Measurements from ENCODE around the gene CLSTN3. TPM values are rescaled to one million over a fixed set of nuclear protein-coding genes. Genes with fewer than 3 reads are reported as not detected.

Gene CLSTN3
- polyA plus RNA-seq, 1 of the 3 experiments (the other 2 are of a cell fraction), result 12.7 TPM

DNA sequence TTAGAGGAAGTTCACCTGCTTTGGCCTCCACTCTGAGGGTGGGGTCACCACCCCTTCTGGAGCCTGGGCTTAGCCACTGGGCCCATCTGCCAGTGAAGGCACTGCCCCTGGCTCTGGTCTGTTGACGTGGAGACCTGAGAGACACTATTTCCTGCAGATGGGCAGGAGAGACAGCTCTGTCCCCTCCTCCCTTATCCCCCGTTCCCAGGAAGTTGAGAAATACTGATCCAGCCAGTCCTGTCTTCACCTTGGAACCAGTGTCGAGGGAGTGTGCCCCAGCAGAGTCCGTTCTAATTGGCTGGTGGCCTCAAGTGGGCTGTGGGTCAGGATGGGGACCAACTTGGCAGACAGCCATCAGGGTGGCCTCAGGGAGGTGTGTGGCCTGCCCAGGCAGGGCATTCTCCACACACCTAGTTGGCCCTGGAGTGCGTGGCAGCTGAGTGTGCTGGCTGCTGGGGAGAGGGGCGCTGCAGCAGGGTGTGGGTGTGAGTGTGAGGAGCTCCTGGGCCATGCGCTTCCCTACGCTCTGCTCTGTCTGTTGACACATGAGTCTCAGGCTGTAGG lies 25.4 kb downstream of the CLSTN3 start:
- CTCF ChIA-PET, result interaction anchor here (0.7 to 4.5 kb wide), 8 partner anchors 8 to 305 kb away, joined by 3 to 49 read pairs (median 8); partner anchors contain the start of genes C1RL, CLSTN3 and PEX5
- no peak overlapping the region for H3K4me3 ChIP-seq (ENCODE audit: low read depth in 2 of 2, low read length in 1 of 2)
- H3K4me2 ChIP-seq, result peak overlapping the region; percentile 29; the same call in 1 of the 2 replicates
- H3K27ac ChIP-seq (ENCODE audit: low read depth in 2 of 2, low read length in 1 of 2), result peak overlapping the region in 1 of 2 experiments; percentile 86; a peak in 3 of 4 replicates
- H3K9ac ChIP-seq, result no peak overlapping the region
- TF ChIP-seq EZH2phosphoT487 (IDR thresholded peaks at IDR 0.05; ENCODE audit: borderline replicate concordance, low read depth) (no peak), GATA2 (CRISPR knock-in tag; IDR thresholded peaks at IDR 0.05) (peak; percentile 2; the same call in 1 of the 2 replicates)
- H2AFZ ChIP-seq (ENCODE audit: low read depth), result no peak overlapping the region
- no peaks in the 10 kb centered on the region for H3K79me2 ChIP-seq (ENCODE audit: insufficient read depth)
- peak; percentile 69 for DNase-seq
- H4K20me1 ChIP-seq (ENCODE audit: insufficient read depth), result no peaks in the 10 kb centered on the region
- no peaks in the 10 kb centered on the region for H3K9me2 ChIP-seq
- 67% methylated on average over 1 of the region's 8 CpGs for WGBS (ENCODE audit: low lambda C conversion rate)
- peaks cover 0 to 4% of the 10 kb centered on the region in 2 experiments for H3K36me3 ChIP-seq (replicated peaks in 1 of 2; ENCODE audit: control insufficient read depth in 1 of 2, insufficient read depth in 2 of 2, low read length in 1 of 2)
- peaks cover 0 to 33% of the 10 kb centered on the region in 2 experiments; a peak in 2 of 4 replicates for H3K4me1 ChIP-seq (ENCODE audit: control insufficient read depth in 1 of 2, insufficient read depth in 2 of 2, low read depth in 1 of 2, low read length in 1 of 2)
- no peaks in the 10 kb centered on the region for H3K27me3 ChIP-seq (ENCODE audit: insufficient read depth)
- H3K9me3 ChIP-seq, result no peaks in the 10 kb centered on the region
- no peaks in the 10 kb centered on the region for H3F3A ChIP-seq (replicated peaks; ENCODE audit: insufficient read depth)
- POLR2A ChIA-PET, result interaction anchor here (0.5 to 1.0 kb wide), 3 partner anchors 9 to 35 kb away, joined by 3 to 4 read pairs (median 4); no protein-coding TSS in a partner anchor

DNA sequence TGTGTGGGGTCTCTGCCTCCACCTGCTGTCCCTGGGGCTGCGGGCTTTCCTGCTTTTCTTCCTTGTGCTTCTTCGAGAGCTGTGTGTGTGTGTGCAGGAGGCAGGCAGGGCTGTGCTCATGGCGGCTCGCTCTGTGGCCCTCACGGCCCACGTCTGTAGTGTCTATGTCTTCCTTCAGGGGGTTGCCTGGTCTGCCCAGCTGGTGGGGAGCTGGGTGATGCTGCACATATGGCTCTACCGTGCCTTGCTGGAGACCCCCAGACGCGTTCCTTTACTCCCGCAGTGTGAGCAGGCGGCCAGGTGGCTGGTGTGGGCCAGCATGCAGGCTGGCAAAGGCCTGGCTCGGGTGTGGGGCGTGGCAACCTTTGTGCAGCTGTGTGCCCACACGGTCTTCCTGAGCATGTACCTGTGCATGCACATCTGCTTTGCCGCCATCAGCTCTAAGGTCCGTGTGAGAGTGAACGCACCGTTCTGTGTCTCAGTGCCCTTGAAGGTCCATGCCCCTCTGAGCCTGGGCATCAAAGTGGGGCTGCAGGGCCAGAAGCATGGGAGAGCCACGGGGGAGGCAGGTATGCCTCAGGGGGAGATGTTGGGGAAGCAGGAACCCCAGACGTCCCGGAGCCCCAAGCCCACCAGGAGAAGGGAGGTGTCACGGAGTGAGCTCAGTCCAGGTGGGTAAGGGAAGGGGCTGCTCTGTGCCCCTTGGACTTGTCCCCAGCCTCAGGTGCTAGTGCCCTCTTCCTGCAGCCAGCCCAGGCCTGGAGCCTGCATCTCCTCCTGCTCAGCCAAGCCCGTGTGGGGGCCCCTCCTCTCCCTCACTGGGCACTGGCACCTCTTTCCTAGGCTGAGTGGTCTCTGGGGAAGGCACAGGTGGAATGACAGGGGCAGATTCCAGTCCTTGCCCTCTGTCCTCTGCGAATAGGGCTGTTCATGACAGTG lies 26.4 kb downstream of the CLSTN3 start:
- Histone ChIP-seq H3K4me3 (ENCODE audit: low read depth in 2 of 2, low read length in 1 of 2) (no peak overlapping the region), H3K9me2 (no peaks in the 10 kb centered on the region), H3K4me1 (ENCODE audit: control insufficient read depth in 1 of 2, insufficient read depth in 2 of 2, low read depth in 1 of 2, low read length in 1 of 2) (peaks cover 0 to 33% of the 10 kb centered on the region in 2 experiments; a peak in 2 of 4 replicates), H3K27ac (ENCODE audit: low read depth in 2 of 2, low read length in 1 of 2) (peak overlapping the region in 1 of 2 experiments; percentile 86; a peak in 1 of 4 replicates), H2AFZ (ENCODE audit: low read depth) (no peak overlapping the region), H3K36me3 (replicated peaks in 1 of 2; ENCODE audit: control insufficient read depth in 1 of 2, insufficient read depth in 2 of 2, low read length in 1 of 2) (no peaks in the 10 kb centered on the region), H3F3A (replicated peaks; ENCODE audit: insufficient read depth) (no peaks in the 10 kb centered on the region), H3K9me3 (no peaks in the 10 kb centered on the region), H3K27me3 (ENCODE audit: insufficient read depth) (no peaks in the 10 kb centered on the region), H3K9ac (no peak overlapping the region), H4K20me1 (ENCODE audit: insufficient read depth) (no peaks in the 10 kb centered on the region), H3K4me2 (no peak overlapping the region), H3K79me2 (ENCODE audit: insufficient read depth) (no peaks in the 10 kb centered on the region)
- 78% methylated on average over 19 of the region's 24 CpGs for WGBS (ENCODE audit: low lambda C conversion rate)
- ChIA-PET CTCF (interaction anchor here (0.6 to 4.5 kb wide), 5 partner anchors 12 to 48 kb away, joined by 3 to 49 read pairs (median 6); partner anchors contain the start of genes C1RL and PEX5), POLR2A (interaction anchor here (0.6 kb wide), 1 partner anchor 34 kb away, joined by 3 read pairs; no protein-coding TSS in a partner anchor)
- TF ChIP-seq NFIC (IDR thresholded peaks at IDR 0.05; ENCODE audit: borderline replicate concordance), result no peak
- no peak for TF ChIP-seq CHD2 (IDR thresholded peaks at IDR 0.05; ENCODE audit: low read length, partially characterized antibody)
- TF ChIP-seq JUND (IDR thresholded peaks at IDR 0.05), result no peak
- DNase-seq, result no peak

DNA sequence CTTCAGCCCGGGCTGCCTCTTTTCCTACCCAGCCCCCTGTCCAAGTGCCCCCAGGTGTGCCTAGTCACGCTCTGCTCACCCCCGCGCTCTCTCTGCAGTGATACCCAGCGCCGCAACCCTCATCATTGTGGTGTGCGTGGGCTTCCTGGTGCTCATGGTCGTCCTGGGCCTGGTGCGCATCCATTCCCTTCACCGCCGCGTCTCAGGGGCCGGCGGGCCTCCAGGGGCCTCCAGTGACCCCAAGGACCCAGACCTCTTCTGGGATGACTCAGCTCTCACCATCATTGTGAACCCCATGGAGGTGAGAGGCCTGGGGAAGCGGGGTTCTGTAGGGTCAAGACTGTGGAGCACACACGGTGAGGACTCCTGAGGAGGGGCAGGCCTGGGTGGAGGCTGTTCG lies 27.2 kb downstream of the CLSTN3 start:
- Histone ChIP-seq H3F3A (replicated peaks; ENCODE audit: insufficient read depth) (no peaks in the 10 kb centered on the region), H3K79me2 (ENCODE audit: insufficient read depth) (no peaks in the 10 kb centered on the region), H3K9me3 (no peaks in the 10 kb centered on the region), H3K9me2 (no peaks in the 10 kb centered on the region), H3K27ac (ENCODE audit: low read depth in 2 of 2, low read length in 1 of 2) (no peak overlapping the region), H2AFZ (ENCODE audit: low read depth) (no peak overlapping the region), H4K20me1 (ENCODE audit: insufficient read depth) (no peaks in the 10 kb centered on the region), H3K4me2 (no peak overlapping the region), H3K36me3 (replicated peaks in 1 of 2; ENCODE audit: control insufficient read depth in 1 of 2, insufficient read depth in 2 of 2, low read length in 1 of 2) (no peaks in the 10 kb centered on the region), H3K4me3 (ENCODE audit: low read depth in 2 of 2, low read length in 1 of 2) (no peak overlapping the region), H3K27me3 (ENCODE audit: insufficient read depth) (no peaks in the 10 kb centered on the region; the same call in 1 of the 2 replicates), H3K9ac (no peak overlapping the region), H3K4me1 (ENCODE audit: control insufficient read depth in 1 of 2, insufficient read depth in 2 of 2, low read depth in 1 of 2, low read length in 1 of 2) (peaks cover 0 to 39% of the 10 kb centered on the region in 2 experiments; a peak in 2 of 4 replicates)
- TF ChIP-seq JUND (IDR thresholded peaks at IDR 0.05) (no peak), TCF12 (IDR thresholded peaks at IDR 0.05) (no peak), TAF1 (IDR thresholded peaks at IDR 0.05; ENCODE audit: borderline replicate concordance, low read depth, low read length) (no peak), EZH2phosphoT487 (IDR thresholded peaks at IDR 0.05; ENCODE audit: borderline replicate concordance, low read depth) (no peak), TEAD4 (IDR thresholded peaks at IDR 0.05; ENCODE audit: borderline replicate concordance, insufficient read depth) (no peak), RFX5 (IDR thresholded peaks at IDR 0.05; ENCODE audit: low read length) (no peak), RAD21 (IDR thresholded peaks at IDR 0.05; ENCODE audit: low read length) (no peak), FOXM1 (IDR thresholded peaks at IDR 0.05; ENCODE audit: low read depth) (no peak), FOSL2 (IDR thresholded peaks at IDR 0.05; ENCODE audit: borderline replicate concordance, low read depth) (no peak), SIN3A (IDR thresholded peaks at IDR 0.05; ENCODE audit: borderline replicate concordance, low read depth, low read length) (no peak), SMC3 (IDR thresholded peaks at IDR 0.05; ENCODE audit: low read depth, low read length) (no peak), RCOR1 (IDR thresholded peaks at IDR 0.05; ENCODE audit: low read length) (no peak), YY1 (IDR thresholded peaks at IDR 0.05; ENCODE audit: low read depth) (no peak), POLR2AphosphoS5 (IDR thresholded peaks at IDR 0.05; ENCODE audit: low read depth, low read length) (no peak), MXI1 (IDR thresholded peaks at IDR 0.05; ENCODE audit: low read depth, low read length) (no peak)
- TF ChIP-seq, protein P1, sequence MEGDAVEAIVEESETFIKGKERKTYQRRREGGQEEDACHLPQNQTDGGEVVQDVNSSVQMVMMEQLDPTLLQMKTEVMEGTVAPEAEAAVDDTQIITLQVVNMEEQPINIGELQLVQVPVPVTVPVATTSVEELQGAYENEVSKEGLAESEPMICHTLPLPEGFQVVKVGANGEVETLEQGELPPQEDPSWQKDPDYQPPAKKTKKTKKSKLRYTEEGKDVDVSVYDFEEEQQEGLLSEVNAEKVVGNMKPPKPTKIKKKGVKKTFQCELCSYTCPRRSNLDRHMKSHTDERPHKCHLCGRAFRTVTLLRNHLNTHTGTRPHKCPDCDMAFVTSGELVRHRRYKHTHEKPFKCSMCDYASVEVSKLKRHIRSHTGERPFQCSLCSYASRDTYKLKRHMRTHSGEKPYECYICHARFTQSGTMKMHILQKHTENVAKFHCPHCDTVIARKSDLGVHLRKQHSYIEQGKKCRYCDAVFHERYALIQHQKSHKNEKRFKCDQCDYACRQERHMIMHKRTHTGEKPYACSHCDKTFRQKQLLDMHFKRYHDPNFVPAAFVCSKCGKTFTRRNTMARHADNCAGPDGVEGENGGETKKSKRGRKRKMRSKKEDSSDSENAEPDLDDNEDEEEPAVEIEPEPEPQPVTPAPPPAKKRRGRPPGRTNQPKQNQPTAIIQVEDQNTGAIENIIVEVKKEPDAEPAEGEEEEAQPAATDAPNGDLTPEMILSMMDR (IDR thresholded peaks at IDR 0.05), result no peak
- POLR2A ChIA-PET, result no interaction called here
- no peak for DNase-seq
- 92% methylated on average over 17 of the region's 17 CpGs for WGBS (ENCODE audit: low lambda C conversion rate)
- CTCF ChIA-PET, result interaction anchor here (0.6 to 2.1 kb wide), 2 partner anchors 19 to 44 kb away, joined by 3 to 5 read pairs; no protein-coding TSS in a partner anchor

All from SK-N-SH (cell line).